Mesenchymal stem cell (in vitro differentiated cells and primary cell): ENCODE measurements around the gene VEZT.
A peak's percentile ranks its signal among the peaks of the same experiment; 100 is the strongest.

Experiments
- DNase-seq: peaks from one replicate; pipeline ENCODE4 v3.0.0-alpha.2; 2013
- H2AFZ ChIP-seq: one replicate; pipeline ENCODE4 v1.6.1; 2013; ENCODE audit warnings: low read depth, mild to moderate bottlenecking, control low read depth, inconsistent platforms, low read length, moderate library complexity
- H2AK5ac ChIP-seq: 2 replicates; pipeline ENCODE4 v1.6.1; 2013; ENCODE audit warnings: low read length, moderate library complexity, mild to moderate bottlenecking, inconsistent platforms; ENCODE audit not compliant: severe bottlenecking
- H2BK120ac ChIP-seq: one replicate; pipeline ENCODE4 v1.6.1; 2013; ENCODE audit warnings: low read depth, mild to moderate bottlenecking, inconsistent platforms, low read length, moderate library complexity
- H2BK12ac ChIP-seq, 2 experiments: one replicate each; pipeline ENCODE4 v1.6.1; 2013; ENCODE audit warnings: inconsistent platforms in 2 of 2, low read length in 2 of 2, mild to moderate bottlenecking in 2 of 2, moderate library complexity in 2 of 2, control low read depth in 1 of 2
- H2BK15ac ChIP-seq: one replicate; pipeline ENCODE4 v1.6.1; 2013; ENCODE audit warnings: mild to moderate bottlenecking, low read depth, inconsistent platforms; ENCODE audit not compliant: poor library complexity, severe bottlenecking
- H2BK5ac ChIP-seq: 2 replicates; pipeline ENCODE4 v1.6.1; 2013; ENCODE audit warnings: low read depth, mild to moderate bottlenecking, low read length, control low read depth, inconsistent platforms; ENCODE audit not compliant: poor library complexity, severe bottlenecking
- H3K14ac ChIP-seq, 2 experiments: one replicate each; pipeline ENCODE4 v1.6.1; 2013; ENCODE audit warnings: inconsistent platforms in 2 of 2, low read length in 2 of 2, control low read depth in 1 of 2, mild to moderate bottlenecking in 1 of 2, moderate library complexity in 1 of 2
- H3K18ac ChIP-seq, 2 experiments: one replicate each; pipeline ENCODE4 v1.6.1; 2013; ENCODE audit warnings: inconsistent platforms in 2 of 2, low read length in 2 of 2, control low read depth in 1 of 2, low read depth in 1 of 2, mild to moderate bottlenecking in 1 of 2
- H3K23ac ChIP-seq, 2 experiments: one replicate each; pipeline ENCODE4 v1.6.1; 2013; ENCODE audit warnings: inconsistent platforms in 2 of 2, low read length in 2 of 2, mild to moderate bottlenecking in 2 of 2, moderate library complexity in 2 of 2, control low read depth in 1 of 2
- H3K27ac ChIP-seq: 2 replicates; pipeline ENCODE4 v1.5.1; 2013; ENCODE audit warnings: mild to moderate bottlenecking, moderate library complexity, low read length, control low read depth, inconsistent platforms; ENCODE audit not compliant: poor library complexity, severe bottlenecking
- H3K27me3 ChIP-seq, 2 experiments: 2 replicates each; pipeline versions ENCODE4 v1.6.1 to v1.7.0; 2013; ENCODE audit warnings: low read length in 2 of 2, mild to moderate bottlenecking in 2 of 2, moderate library complexity in 2 of 2, control low read depth in 1 of 2, inconsistent platforms in 1 of 2; ENCODE audit not compliant: control insufficient read depth in 1 of 2, insufficient read depth in 1 of 2
- H3K36me3 ChIP-seq, 2 experiments: 2 replicates each; pipeline versions ENCODE4 v1.6.1 to v1.7.0; 2013; ENCODE audit warnings: low read length in 2 of 2, control low read depth in 1 of 2, inconsistent platforms in 1 of 2, low read depth in 1 of 2, mild to moderate bottlenecking in 1 of 2; ENCODE audit not compliant: insufficient read depth in 2 of 2, control insufficient read depth in 1 of 2
- H3K4ac ChIP-seq, 2 experiments: one replicate each; pipeline ENCODE4 v1.6.1; 2013; ENCODE audit warnings: inconsistent platforms in 2 of 2, low read length in 2 of 2, mild to moderate bottlenecking in 2 of 2, moderate library complexity in 2 of 2, control low read depth in 1 of 2, low read depth in 1 of 2
- H3K4me1 ChIP-seq: 2 replicates; pipeline ENCODE4 v1.6.1; 2013; ENCODE audit warnings: low read depth, low read length, control low read depth; ENCODE audit not compliant: control insufficient read depth, insufficient read depth
- H3K4me2 ChIP-seq: 2 replicates; pipeline ENCODE4 v1.6.1; 2013; ENCODE audit warnings: low read length, mild to moderate bottlenecking, inconsistent platforms; ENCODE audit not compliant: poor library complexity, severe bottlenecking
- H3K4me3 ChIP-seq, 2 experiments: 2 replicates each; pipeline versions ENCODE4 v1.5.1 to v1.7.0; 2013; ENCODE audit warnings: low read length in 2 of 2, mild to moderate bottlenecking in 2 of 2, control low read depth in 1 of 2, low read depth in 1 of 2; ENCODE audit not compliant: insufficient read depth in 1 of 2
- H3K79me1 ChIP-seq: replicated peaks from 2 replicates; pipeline ENCODE4 v1.6.1; 2013; ENCODE audit warnings: mild to moderate bottlenecking, control low read depth, low read length, inconsistent platforms; ENCODE audit not compliant: poor library complexity, severe bottlenecking
- H3K9ac ChIP-seq: 2 replicates; pipeline ENCODE4 v1.7.0; 2013; ENCODE audit warnings: mild to moderate bottlenecking, low read length, moderate library complexity
- H3K9me3 ChIP-seq: 2 replicates; pipeline ENCODE4 v1.7.0; 2013; ENCODE audit warnings: mild to moderate bottlenecking, low read length; ENCODE audit not compliant: control insufficient read depth
- H4K8ac ChIP-seq: one replicate; pipeline ENCODE4 v1.6.1; 2013; ENCODE audit warnings: inconsistent platforms, mild to moderate bottlenecking, low read length, moderate library complexity
- H4K91ac ChIP-seq: one replicate; pipeline ENCODE4 v1.6.1; 2013; ENCODE audit warnings: mild to moderate bottlenecking, low read length, inconsistent platforms
- WGBS: methylation state at CpG from one replicate; pipeline ENCODE4 v1.1.7; 2013; ENCODE audit warnings: mixed read lengths; 5-methylcytosine and 5-hydroxymethylcytosine counted together

The VEZT gene

DNA sequence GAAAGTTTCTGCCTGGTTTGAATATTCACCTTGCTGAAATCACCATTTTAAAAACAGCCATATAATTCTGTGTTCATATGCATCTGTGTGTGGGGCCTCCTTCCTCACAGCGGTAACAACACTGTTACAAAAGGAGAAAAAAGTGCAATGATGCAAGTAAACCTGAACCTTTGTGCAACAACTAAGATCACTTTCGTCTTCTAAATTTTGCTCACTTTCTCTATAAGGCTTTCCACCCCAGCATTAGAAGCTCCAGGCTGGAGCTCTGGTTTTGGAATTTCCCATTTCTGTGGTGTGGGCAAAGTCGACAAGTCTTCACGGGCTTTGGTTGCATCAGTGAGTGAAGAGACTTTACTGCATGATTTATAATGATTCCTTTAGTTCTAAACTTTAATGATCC lies 18.7 kb upstream of the VEZT start:
- H3K27me3 ChIP-seq: no peaks in the 10 kb centered on the region
- H4K8ac ChIP-seq: no peak overlapping the region
- no peak overlapping the region for H2BK5ac ChIP-seq
- H3K36me3 ChIP-seq: no peaks in the 10 kb centered on the region
- H3K18ac ChIP-seq: no peak overlapping the region
- peak; percentile 23 for DNase-seq
- no peak overlapping the region for H3K4me3 ChIP-seq
- H3K23ac ChIP-seq: no peak overlapping the region
- no peak overlapping the region for H2BK120ac ChIP-seq
- no peak overlapping the region for H2BK15ac ChIP-seq
- no peak overlapping the region for H3K4me2 ChIP-seq
- no peak overlapping the region for H3K4ac ChIP-seq
- no peak overlapping the region for H3K14ac ChIP-seq
- peaks cover 8% of the 10 kb centered on the region for H3K79me1 ChIP-seq
- WGBS: 94% methylated on average over 3 of the region's 4 CpGs
- no peak overlapping the region for H2BK12ac ChIP-seq
- H4K91ac ChIP-seq: no peak overlapping the region
- H3K9ac ChIP-seq: no peak overlapping the region
- H3K27ac ChIP-seq: peak overlapping the region; percentile 23
- no peaks in the 10 kb centered on the region for H3K9me3 ChIP-seq
- no peak overlapping the region for H2AK5ac ChIP-seq
- no peak overlapping the region for H2AFZ ChIP-seq
- peaks cover 3% of the 10 kb centered on the region for H3K4me1 ChIP-seq

DNA sequence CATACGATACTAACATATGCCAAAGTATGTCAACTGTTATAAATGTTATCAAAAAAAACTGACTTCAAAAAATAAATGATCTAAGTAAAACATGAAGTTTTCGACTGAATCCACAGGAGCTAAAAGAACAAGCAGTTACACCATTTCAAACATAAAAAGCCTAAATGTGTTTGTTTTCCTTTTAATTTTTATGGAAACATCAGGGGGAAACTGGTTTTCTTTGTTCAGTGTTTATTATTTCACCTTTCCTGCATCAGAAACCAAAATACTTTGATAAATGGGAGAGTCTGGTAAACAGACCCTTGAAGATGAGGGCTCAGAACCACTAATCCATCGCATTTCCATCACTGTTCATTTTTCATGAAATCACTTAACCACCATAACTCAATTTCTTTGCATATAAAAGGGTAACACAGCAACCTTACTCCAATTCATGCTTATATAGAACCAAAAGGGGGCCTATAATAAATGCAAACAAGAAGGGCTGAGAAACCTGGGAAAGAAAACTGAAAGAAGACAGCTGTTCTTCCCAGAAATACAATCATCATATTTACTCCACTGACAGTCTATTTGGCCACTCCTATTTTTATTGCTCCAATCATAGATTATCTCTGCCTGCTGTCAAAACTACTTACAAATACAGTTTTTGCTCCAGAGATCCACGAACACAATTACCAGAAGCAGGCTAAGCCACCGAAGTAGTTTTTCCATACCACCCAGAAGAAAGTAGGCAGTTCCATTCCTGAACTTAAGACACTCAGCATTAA lies 17.3 kb upstream of the VEZT start:
- Histone ChIP-seq H3K79me1 (peaks cover 2% of the 10 kb centered on the region), H3K36me3 (no peaks in the 10 kb centered on the region), H2BK5ac (no peak overlapping the region), H3K14ac (no peak overlapping the region), H3K4ac (peak overlapping the region in 1 of 2 experiments; percentile 55), H3K4me1 (peaks cover 10% of the 10 kb centered on the region), H2BK120ac (no peak overlapping the region), H3K4me2 (peak overlapping the region; percentile 13), H3K18ac (no peak overlapping the region), H3K9ac (peak overlapping the region; percentile 67), H3K4me3 (peak overlapping the region in 1 of 2 experiments; percentile 35), H2BK15ac (no peak overlapping the region), H3K27ac (peak overlapping the region; percentile 31), H2BK12ac (no peak overlapping the region), H4K91ac (no peak overlapping the region), H3K23ac (no peak overlapping the region), H2AK5ac (no peak overlapping the region), H4K8ac (no peak overlapping the region), H3K27me3 (no peaks in the 10 kb centered on the region), H2AFZ (no peak overlapping the region), H3K9me3 (no peaks in the 10 kb centered on the region)
- WGBS: 53% methylated on average over 3 of the region's 5 CpGs
- DNase-seq: peak; percentile 25

DNA sequence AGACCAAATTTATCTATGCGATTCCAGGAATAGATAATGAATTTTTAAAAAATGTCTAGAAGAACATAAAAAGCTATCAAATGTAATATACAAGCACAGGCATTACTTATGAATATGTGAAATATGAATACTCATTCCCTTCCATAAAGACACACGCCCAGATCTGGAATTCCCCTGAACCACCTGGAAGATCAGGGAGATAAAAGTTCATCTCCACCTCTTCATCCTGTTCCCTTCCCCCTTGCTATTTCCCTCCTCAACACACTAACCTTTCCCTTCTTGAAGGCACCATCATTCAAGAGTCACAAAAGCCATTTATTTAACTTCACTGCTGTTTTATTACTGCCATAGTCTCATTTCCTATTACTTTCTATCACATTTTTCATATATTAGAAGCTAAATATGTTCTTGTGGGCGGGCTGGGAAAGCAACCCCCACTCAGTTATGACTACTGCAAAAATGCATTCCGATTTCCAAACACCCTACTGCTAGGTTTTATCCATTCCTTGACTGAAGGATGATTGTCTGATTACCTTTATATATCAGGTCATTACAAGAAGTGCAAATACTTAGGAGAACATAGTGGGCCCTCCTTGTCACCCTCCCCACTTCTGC lies 16.4 kb upstream of the VEZT start:
- Histone ChIP-seq H2AFZ (no peak overlapping the region), H3K18ac (no peak overlapping the region), H3K36me3 (no peaks in the 10 kb centered on the region), H3K4me2 (no peak overlapping the region), H3K4ac (no peak overlapping the region), H2BK120ac (no peak overlapping the region), H3K14ac (no peak overlapping the region), H3K27me3 (no peaks in the 10 kb centered on the region), H3K9me3 (no peaks in the 10 kb centered on the region), H2BK12ac (no peak overlapping the region), H3K27ac (peak overlapping the region; percentile 19), H3K4me3 (peak overlapping the region in 1 of 2 experiments; percentile 35), H3K23ac (no peak overlapping the region), H2AK5ac (peak overlapping the region; percentile 54), H2BK15ac (no peak overlapping the region), H3K79me1 (peaks cover 2% of the 10 kb centered on the region), H4K91ac (no peak overlapping the region), H4K8ac (no peak overlapping the region), H2BK5ac (no peak overlapping the region), H3K4me1 (peaks cover 12% of the 10 kb centered on the region), H3K9ac (peak overlapping the region; percentile 67)
- peak; percentile 8 for DNase-seq
- WGBS: 95% methylated on average over 3 of the region's 4 CpGs

DNA sequence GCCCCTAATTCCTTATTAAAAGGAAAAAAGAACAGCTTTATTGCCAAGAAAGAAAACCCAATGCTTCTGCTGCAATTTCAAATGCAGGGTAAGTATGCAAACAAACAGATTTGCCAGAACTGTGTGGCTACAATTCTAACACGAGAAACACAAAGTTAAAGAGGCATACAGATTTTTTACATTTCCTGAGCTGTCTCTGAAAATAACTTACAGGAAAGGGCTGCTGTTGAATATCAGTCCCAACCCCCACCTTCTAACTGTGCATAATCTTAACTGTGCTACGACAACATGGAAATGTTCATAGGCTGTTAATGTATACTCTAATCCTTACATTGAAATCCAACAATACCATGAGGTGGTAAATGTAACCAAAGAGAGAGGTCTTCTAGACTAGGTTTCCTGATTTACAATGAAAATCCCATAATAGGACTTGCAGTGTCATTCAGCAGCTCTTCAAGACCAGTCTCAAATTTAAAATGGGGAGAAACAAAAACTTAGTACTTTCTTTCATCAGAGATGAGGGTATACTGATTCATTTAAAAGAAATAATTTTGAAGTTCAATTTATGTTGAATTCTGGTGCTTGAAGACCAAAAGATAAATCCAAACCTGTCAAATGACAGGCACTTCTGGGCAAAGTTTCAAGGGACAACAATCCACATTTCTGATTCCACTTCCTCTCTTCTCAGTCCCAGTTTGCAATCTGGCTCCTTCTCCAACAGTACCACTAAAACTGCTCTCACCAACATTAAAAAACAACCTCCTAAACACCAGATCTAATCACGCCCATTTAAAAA lies 14.7 kb upstream of the VEZT start:
- Histone ChIP-seq H4K8ac (no peak overlapping the region), H2BK12ac (no peak overlapping the region), H3K9ac (no peak overlapping the region), H3K36me3 (no peaks in the 10 kb centered on the region), H2BK5ac (no peak overlapping the region), H2AFZ (no peak overlapping the region), H3K4me2 (no peak overlapping the region), H3K14ac (no peak overlapping the region), H3K4me1 (peaks cover 16% of the 10 kb centered on the region), H3K79me1 (peaks cover 2% of the 10 kb centered on the region), H2AK5ac (peak overlapping the region; percentile 50), H2BK15ac (no peak overlapping the region), H4K91ac (no peak overlapping the region), H2BK120ac (no peak overlapping the region), H3K27ac (peak overlapping the region; percentile 12), H3K23ac (no peak overlapping the region), H3K4me3 (no peak overlapping the region), H3K18ac (no peak overlapping the region), H3K4ac (no peak overlapping the region), H3K27me3 (no peaks in the 10 kb centered on the region), H3K9me3 (no peaks in the 10 kb centered on the region)
- peak; percentile 26 for DNase-seq
- 32% methylated on average over 1 of the region's 3 CpGs for WGBS
